ENCODE results near the gene ZNF35. TPM values are rescaled to one million over a fixed set of nuclear protein-coding genes. Genes with fewer than 3 reads are reported as not detected.

Gene ZNF35
- total and polyA plus RNA-seq, 2 of the 13 experiments (the other 11 are each of a cell fraction or from before 2014, with no cell fraction given): 0.20 to 0.22 TPM

DNA sequence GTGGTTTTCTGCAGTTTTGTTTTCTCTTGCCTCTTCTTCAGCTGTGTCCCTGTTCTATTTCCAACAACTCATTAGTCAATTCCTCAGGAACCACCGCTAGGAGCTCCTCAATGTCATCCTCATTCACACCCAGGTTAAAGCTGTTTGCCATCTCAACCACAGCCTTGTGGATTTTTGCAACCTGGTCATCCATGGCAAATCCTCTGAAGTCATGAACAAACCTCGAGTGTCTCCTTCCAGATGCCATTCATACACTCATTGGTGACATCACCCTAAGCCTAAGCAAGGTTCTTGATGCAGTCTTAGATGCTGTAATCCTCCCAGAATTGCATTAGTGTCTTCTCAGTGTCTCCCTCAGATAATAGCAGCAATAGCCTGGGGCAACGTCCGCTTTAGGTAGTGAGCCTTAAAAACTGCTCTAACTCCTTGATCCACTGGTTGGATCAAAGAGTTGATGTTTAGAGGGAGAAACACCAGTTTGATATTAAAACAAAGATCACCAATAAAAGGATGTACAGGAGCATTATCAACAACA, 32.5 kb downstream of the ZNF35 start (continued):
- TF ChIP-seq, protein P1, sequence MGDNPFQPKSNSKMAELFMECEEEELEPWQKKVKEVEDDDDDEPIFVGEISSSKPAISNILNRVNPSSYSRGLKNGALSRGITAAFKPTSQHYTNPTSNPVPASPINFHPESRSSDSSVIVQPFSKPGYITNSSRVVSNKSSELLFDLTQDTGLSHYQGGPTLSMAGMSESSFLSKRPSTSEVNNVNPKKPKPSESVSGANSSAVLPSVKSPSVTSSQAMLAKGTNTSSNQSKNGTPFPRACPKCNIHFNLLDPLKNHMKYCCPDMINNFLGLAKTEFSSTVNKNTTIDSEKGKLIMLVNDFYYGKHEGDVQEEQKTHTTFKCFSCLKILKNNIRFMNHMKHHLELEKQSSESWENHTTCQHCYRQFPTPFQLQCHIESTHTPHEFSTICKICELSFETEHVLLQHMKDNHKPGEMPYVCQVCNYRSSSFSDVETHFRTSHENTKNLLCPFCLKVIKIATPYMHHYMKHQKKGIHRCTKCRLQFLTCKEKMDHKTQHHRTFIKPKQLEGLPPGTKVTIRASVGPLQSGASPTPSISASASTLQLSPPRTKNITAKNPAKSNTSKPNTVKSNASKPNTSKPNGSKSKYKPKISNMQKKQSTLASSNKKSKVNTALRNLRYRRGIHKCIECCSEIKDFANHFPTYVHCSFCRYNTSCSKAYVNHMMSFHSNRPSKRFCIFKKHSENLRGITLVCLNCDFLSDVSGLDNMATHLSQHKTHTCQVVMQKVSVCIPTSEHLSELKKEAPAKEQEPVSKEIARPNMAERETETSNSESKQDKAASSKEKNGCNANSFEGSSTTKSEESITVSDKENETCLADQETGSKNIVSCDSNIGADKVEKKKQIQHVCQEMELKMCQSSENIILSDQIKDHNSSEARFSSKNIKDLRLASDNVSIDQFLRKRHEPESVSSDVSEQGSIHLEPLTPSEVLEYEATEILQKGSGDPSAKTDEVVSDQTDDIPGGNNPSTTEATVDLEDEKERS (CRISPR knock-in tag; IDR thresholded peaks at IDR 0.05): no peak
- TF ChIP-seq, protein P2, sequence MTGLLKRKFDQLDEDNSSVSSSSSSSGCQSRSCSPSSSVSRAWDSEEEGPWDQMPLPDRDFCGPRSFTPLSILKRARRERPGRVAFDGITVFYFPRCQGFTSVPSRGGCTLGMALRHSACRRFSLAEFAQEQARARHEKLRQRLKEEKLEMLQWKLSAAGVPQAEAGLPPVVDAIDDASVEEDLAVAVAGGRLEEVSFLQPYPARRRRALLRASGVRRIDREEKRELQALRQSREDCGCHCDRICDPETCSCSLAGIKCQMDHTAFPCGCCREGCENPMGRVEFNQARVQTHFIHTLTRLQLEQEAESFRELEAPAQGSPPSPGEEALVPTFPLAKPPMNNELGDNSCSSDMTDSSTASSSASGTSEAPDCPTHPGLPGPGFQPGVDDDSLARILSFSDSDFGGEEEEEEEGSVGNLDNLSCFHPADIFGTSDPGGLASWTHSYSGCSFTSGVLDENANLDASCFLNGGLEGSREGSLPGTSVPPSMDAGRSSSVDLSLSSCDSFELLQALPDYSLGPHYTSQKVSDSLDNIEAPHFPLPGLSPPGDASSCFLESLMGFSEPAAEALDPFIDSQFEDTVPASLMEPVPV (CRISPR knock-in tag; IDR thresholded peaks at IDR 0.05): no peak
- TF ChIP-seq PHB2 (IDR thresholded peaks at IDR 0.05; ENCODE audit: partially characterized antibody): no peak
- no peak for TF ChIP-seq MTA1 (CRISPR knock-in tag; IDR thresholded peaks at IDR 0.05; ENCODE audit: borderline replicate concordance)

DNA sequence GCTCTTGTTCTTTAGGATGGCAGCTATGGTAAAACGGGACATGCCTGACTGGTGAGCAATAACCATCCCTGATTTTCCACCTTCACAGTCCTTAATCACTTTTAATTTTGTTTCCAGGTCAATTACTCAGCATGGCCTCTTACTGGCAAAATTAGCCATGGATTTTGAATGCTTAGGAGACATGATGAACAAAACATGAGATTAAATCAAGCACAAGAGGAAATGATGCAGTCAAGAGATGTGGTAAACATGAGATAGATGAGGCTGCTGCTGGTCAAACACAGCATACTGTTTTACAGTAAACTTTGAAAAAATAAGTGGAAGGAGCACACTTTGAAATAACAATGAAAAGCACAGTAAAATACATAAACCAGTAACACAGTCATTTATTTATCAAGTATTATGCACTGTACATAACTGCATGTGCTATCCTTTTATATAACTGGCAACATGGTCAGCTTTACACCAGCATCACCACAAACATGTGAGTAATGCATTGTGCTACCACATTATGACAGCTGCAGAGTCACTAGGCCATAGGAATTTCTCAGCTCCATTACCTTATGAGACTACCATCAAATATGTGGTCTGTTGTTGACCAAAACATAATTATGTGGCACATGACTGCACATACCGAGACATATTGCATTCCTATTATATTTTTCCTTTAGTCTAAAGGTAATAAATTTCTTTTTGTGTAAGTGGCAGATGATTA, 33.8 kb downstream of the ZNF35 start:
- H3K36me3 ChIP-seq (replicated peaks in 1 of 2; ENCODE audit: control insufficient read depth in 1 of 2, insufficient read depth in 2 of 2, low read length in 2 of 2): no peaks in the 10 kb centered on the region
- no TSS peak for BruUV-seq (replicated peaks)
- ChIA-PET POLR2A (no interaction called here), CTCF (ENCODE audit: low intra/inter-chr PET ratio, low total read pairs) (no interaction called here)
- no peak overlapping the region for H3K4me3 ChIP-seq (replicated peaks in 1 of 3; ENCODE audit: insufficient read depth in 1 of 3, low read depth in 2 of 3, low read length in 3 of 3)
- no peaks in the 10 kb centered on the region for H4K20me1 ChIP-seq (ENCODE audit: insufficient read depth, low read length)
- peaks cover 1 to 26% of the 10 kb centered on the region in 2 experiments; a peak in 4 of 5 replicates for H3K27me3 ChIP-seq (ENCODE audit: control insufficient read depth in 1 of 2, insufficient read depth in 2 of 2, low read length in 2 of 2)
- FAIRE-seq: no peak
- in situ Hi-C loops (cut with HindIII; ENCODE audit: extremely low pct_ligation_motif_present, low pct_unique_long_range_greater_than_20kb) (no loop called here), intact Hi-C loops (cut with micrococcal nuclease; ENCODE audit: unreplicated experiment) (no loop called here)
- H3K79me2 ChIP-seq (ENCODE audit: insufficient read depth, low read length): no peaks in the 10 kb centered on the region
- no peak overlapping the region for H2AFZ ChIP-seq (ENCODE audit: low read length)
- ATAC-seq: no peak
- DNase-seq (ENCODE audit: low spot score): no peak
- WGBS (ENCODE audit: low lambda C conversion rate): 0% methylated on average over 2 of the region's 2 CpGs
- H3K9me3 ChIP-seq (ENCODE audit: low read length): no peaks in the 10 kb centered on the region
- H3K4me1 ChIP-seq (ENCODE audit: insufficient read depth, low read length): no peaks in the 10 kb centered on the region
- H3K27ac ChIP-seq (ENCODE audit: extremely low read length, insufficient read depth, low read length): no peak overlapping the region
- no peak overlapping the region for H3K4me2 ChIP-seq (ENCODE audit: low read depth, low read length)
- H3K9ac ChIP-seq (ENCODE audit: insufficient read depth, low read depth, low read length): no peak overlapping the region
- TF ChIP-seq HOXD1 (CRISPR knock-in tag; IDR thresholded peaks at IDR 0.05) (no peak), SMAD9 (CRISPR knock-in tag; IDR thresholded peaks at IDR 0.05) (no peak), U2AF1 (optimal IDR thresholded peaks at IDR 0.05; ENCODE audit: low read depth, low read length) (no peak), ZNF619 (CRISPR knock-in tag; IDR thresholded peaks at IDR 0.05) (no peak), DPF2 (CRISPR knock-in tag; IDR thresholded peaks at IDR 0.05; ENCODE audit: borderline replicate concordance, low read depth) (no peak), ZNF563 (CRISPR knock-in tag; IDR thresholded peaks at IDR 0.05) (no peak), SRY (CRISPR knock-in tag; IDR thresholded peaks at IDR 0.05) (no peak), ZNF468 (CRISPR knock-in tag; IDR thresholded peaks at IDR 0.05) (no peak), PRMT3 (CRISPR knock-in tag; IDR thresholded peaks at IDR 0.05; ENCODE audit: borderline replicate concordance, low read depth) (no peak), ZNF724P (CRISPR knock-in tag; IDR thresholded peaks at IDR 0.05; ENCODE audit: borderline replicate concordance) (no peak)
- TF ChIP-seq, protein P3, sequence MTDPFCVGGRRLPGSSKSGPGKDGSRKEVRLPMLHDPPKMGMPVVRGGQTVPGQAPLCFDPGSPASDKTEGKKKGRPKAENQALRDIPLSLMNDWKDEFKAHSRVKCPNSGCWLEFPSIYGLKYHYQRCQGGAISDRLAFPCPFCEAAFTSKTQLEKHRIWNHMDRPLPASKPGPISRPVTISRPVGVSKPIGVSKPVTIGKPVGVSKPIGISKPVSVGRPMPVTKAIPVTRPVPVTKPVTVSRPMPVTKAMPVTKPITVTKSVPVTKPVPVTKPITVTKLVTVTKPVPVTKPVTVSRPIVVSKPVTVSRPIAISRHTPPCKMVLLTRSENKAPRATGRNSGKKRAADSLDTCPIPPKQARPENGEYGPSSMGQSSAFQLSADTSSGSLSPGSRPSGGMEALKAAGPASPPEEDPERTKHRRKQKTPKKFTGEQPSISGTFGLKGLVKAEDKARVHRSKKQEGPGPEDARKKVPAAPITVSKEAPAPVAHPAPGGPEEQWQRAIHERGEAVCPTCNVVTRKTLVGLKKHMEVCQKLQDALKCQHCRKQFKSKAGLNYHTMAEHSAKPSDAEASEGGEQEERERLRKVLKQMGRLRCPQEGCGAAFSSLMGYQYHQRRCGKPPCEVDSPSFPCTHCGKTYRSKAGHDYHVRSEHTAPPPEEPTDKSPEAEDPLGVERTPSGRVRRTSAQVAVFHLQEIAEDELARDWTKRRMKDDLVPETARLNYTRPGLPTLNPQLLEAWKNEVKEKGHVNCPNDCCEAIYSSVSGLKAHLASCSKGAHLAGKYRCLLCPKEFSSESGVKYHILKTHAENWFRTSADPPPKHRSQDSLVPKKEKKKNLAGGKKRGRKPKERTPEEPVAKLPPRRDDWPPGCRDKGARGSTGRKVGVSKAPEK (CRISPR knock-in tag; IDR thresholded peaks at IDR 0.05; ENCODE audit: borderline replicate concordance): no peak
